Thyroid gland (tissue), 4 donors: ENCODE results near the gene EIF4G2. TPM values are rescaled to one million over a fixed set of nuclear protein-coding genes. Genes with fewer than 3 reads are reported as not detected.

ENCODE experiments used
- DNase-seq, 2 donors: peaks; one replicate each; pipeline ENCODE4 v3.0.0-alpha.2; 2019
- H3K27ac ChIP-seq, 3 donors: fragments of 200-600 bp; sonication (generic); 1 replicate in 2 of 3; 2 replicates in 1 of 3; pipeline ENCODE4 v1.5.1; 2016 to 2019; ENCODE audit warnings: mild to moderate bottlenecking in 1 of 3, moderate library complexity in 1 of 3
- H3K27me3 ChIP-seq: fragments of 200-600 bp; sonication (generic); one replicate; pipeline ENCODE4 v1.5.1; 2019
- H3K36me3 ChIP-seq, 2 donors: fragments of 200-600 bp; sonication (generic); one replicate each; pipeline ENCODE4 v1.5.1; 2016 to 2019
- H3K4me1 ChIP-seq, 2 donors: fragments of 200-600 bp; sonication (generic); one replicate each; pipeline ENCODE4 v1.5.1; 2017 to 2019
- H3K4me3 ChIP-seq, 3 donors: fragments of 200-600 bp; sonication (generic); replicated peaks in 1 of 3; 1 replicate in 2 of 3; 2 replicates in 1 of 3; pipeline ENCODE4 v1.5.1; 2016; ENCODE audit warnings: mild to moderate bottlenecking in 1 of 3
- H3K9me3 ChIP-seq: fragments of 200-600 bp; sonication (generic); one replicate; pipeline ENCODE4 v1.5.1; 2017
- POLR2A ChIP-seq, 2 donors: fragments of 450-650 bp; IDR thresholded peaks; one replicate each; pipeline ENCODE4 v1.6.1; 2017; ENCODE audit warnings: antibody characterized with exemption in 2 of 2, mild to moderate bottlenecking in 2 of 2, moderate library complexity in 1 of 2
- WGBS, 2 donors: methylation state at CpG; one replicate each; pipeline ENCODE4 v1.1.5; 2017; 5-methylcytosine and 5-hydroxymethylcytosine counted together
- intact Hi-C: fragments of 100-400 bp; cut with DNase I; formaldehyde crosslinking; loops from one replicate; pipeline ENCODE4 v1.15.1; 2023
- total RNA-seq, 4 donors: library from RNA; depleted of rRNA; stranded (reverse); fragments of >200 nt; gene quantifications; one replicate each; pipeline ENCODE4 v1.2.3, GENCODE V29; 2016
- TF ChIP-seq, protein P1 (sequence below), 6 experiments: fragments of 200-600 bp in 3 of 6; fragments of 450-650 bp in 3 of 6; sonication (generic) in 3 of 6; IDR thresholded peaks; one replicate each; pipeline ENCODE4 v1.5.1; 2016 to 2019; ENCODE audit warnings: antibody characterized with exemption in 6 of 6, mild to moderate bottlenecking in 2 of 6, inconsistent platforms in 1 of 6, moderate library complexity in 1 of 6

The EIF4G2 gene
- total RNA-seq, 4 donors from 2014 or later: 501 to 609 (median 578) TPM

DNA sequence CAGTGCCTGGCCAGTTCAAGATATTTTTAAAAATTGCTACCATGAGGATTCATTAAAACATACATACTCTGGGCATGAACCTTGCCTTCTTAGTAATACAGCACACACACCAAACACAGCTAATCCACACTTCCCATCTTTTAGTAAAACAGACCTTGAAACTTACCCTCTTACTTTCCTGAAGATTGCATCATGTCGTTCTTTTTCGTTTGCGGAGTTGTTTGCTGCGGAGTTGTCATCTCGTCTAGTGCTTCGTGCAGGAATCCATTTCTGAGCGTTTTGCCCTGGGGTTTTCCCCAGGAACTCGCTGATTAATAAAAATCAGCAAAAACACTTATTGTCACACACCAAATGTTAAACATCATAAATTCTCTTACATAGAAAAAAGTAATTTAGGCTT lies 3.0 kb downstream of the EIF4G2 start:
- 78 to 86% methylated on average over 8 of the region's 8 CpGs for WGBS, 2 donors
- Histone ChIP-seq H3K4me3 (no peak overlapping the region), H3K36me3 (peaks cover 62 to 64% of the 10 kb centered on the region in 2 donors), H3K27ac (no peak overlapping the region), H3K9me3 (no peaks in the 10 kb centered on the region), H3K27me3 (no peaks in the 10 kb centered on the region), H3K4me1 (peaks cover 12 to 28% of the 10 kb centered on the region in 2 donors)
- intact Hi-C loops: loop anchor here (5.0 kb wide), 1 partner anchor 52 kb away; the partner anchor contains the start of gene ZBED5
- TF ChIP-seq, protein P1, sequence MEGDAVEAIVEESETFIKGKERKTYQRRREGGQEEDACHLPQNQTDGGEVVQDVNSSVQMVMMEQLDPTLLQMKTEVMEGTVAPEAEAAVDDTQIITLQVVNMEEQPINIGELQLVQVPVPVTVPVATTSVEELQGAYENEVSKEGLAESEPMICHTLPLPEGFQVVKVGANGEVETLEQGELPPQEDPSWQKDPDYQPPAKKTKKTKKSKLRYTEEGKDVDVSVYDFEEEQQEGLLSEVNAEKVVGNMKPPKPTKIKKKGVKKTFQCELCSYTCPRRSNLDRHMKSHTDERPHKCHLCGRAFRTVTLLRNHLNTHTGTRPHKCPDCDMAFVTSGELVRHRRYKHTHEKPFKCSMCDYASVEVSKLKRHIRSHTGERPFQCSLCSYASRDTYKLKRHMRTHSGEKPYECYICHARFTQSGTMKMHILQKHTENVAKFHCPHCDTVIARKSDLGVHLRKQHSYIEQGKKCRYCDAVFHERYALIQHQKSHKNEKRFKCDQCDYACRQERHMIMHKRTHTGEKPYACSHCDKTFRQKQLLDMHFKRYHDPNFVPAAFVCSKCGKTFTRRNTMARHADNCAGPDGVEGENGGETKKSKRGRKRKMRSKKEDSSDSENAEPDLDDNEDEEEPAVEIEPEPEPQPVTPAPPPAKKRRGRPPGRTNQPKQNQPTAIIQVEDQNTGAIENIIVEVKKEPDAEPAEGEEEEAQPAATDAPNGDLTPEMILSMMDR (IDR thresholded peaks at IDR 0.05): no peak
- TF ChIP-seq POLR2A (IDR thresholded peaks at IDR 0.05): no peak
- no peak for DNase-seq

DNA sequence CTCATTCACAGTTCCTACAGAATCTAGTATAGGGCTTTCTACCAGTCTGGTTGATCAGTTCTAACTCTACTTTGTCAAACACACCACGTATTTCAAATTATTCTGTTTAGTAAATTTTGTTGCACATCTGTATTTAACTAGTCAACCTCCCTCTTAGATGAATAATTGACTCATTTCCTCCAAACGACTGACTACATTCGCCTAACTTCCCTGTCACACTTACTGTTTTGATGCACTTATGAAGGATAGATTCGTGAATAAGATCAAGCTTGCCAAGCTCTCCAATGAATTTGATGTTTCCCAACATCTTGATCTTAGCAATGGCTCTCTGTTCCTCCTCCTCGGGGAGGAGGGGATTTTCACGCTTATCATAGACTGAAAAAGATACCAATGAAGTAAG lies 5.0 kb downstream of the EIF4G2 start:
- Histone ChIP-seq H3K4me3 (no peak overlapping the region), H3K27ac (no peak overlapping the region), H3K4me1 (peaks cover 12 to 28% of the 10 kb centered on the region in 2 donors), H3K27me3 (no peaks in the 10 kb centered on the region), H3K9me3 (no peaks in the 10 kb centered on the region), H3K36me3 (peaks cover 83 to 85% of the 10 kb centered on the region in 2 donors)
- WGBS, 2 donors: 81 to 82% methylated on average over 6 of the region's 6 CpGs
- no peak for DNase-seq
- TF ChIP-seq, protein P1 (IDR thresholded peaks at IDR 0.05): no peak
- no peak for TF ChIP-seq POLR2A (IDR thresholded peaks at IDR 0.05)
- intact Hi-C loops: no loop called here

DNA sequence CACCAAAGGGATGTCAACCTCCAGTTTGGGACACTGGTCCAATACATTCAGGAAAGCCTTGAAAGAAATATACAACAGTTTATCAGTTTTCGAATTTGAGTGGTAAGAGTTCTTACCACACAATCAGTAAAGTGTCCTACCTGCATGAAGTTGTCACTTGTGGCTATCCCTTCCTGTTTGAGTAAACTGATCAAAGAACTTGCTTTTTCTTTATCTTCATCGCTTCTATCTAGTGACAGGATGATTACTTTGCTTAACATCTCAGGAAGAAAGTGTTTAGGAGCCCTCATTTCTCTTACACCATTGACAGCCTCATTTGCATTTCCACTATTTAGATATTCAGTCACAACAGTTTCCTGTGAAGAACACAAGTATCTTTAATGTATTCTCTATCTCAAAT lies 8.4 kb downstream of the EIF4G2 start:
- H3K36me3 ChIP-seq: peaks cover 93% of the 10 kb centered on the region in 2 donors
- H3K4me3 ChIP-seq: no peak overlapping the region
- H3K27me3 ChIP-seq: no peaks in the 10 kb centered on the region
- no peak overlapping the region for H3K27ac ChIP-seq
- peaks cover 0 to 8% of the 10 kb centered on the region in 2 donors for H3K4me1 ChIP-seq
- intact Hi-C loops: no loop called here
- no peaks in the 10 kb centered on the region for H3K9me3 ChIP-seq
- 91 to 97% methylated on average over 2 of the region's 2 CpGs for WGBS, 2 donors
- DNase-seq: no peak
- TF ChIP-seq, protein P1 (IDR thresholded peaks at IDR 0.05): no peak
- no peak for TF ChIP-seq POLR2A (IDR thresholded peaks at IDR 0.05)

DNA sequence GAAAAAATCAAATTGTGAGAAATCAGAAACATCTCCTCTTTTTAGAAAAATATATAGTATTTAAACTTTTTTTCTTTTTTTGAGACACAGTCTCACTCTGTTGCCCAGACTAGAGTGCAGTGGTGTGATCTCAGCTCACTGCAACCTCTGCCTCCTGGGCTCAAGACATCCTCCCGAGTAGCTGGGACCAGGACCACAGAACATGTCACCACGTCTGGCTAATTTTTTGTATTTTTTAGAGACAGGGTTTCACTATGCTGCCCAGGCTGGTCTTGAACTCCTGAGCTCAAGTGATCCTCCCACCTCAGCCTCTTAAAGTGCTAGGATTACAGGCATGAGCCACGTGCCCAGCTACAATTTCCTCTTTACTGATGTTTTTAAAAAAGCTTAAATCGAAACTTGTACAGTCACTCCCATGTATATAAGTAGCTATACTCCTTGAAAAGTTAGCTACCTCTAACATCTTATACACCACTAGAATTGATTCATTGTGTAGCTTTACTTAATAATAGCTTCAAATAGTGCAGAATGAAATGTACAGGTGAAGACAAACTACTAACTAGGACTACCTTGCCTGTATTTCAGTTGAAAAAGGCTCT lies 10.3 kb downstream of the EIF4G2 start:
- Histone ChIP-seq H3K27me3 (no peaks in the 10 kb centered on the region), H3K9me3 (no peaks in the 10 kb centered on the region), H3K4me1 (no peaks in the 10 kb centered on the region), H3K27ac (no peak overlapping the region), H3K4me3 (no peak overlapping the region), H3K36me3 (peaks cover 74% of the 10 kb centered on the region in 2 donors)
- DNase-seq: no peak
- TF ChIP-seq, protein P1 (IDR thresholded peaks at IDR 0.05): no peak
- no peak for TF ChIP-seq POLR2A (IDR thresholded peaks at IDR 0.05)
- intact Hi-C loops: loop anchor here (10.0 kb wide), 2 partner anchors 136 to 986 kb away; no protein-coding TSS in a partner anchor
- 72 to 83% methylated on average over 4 of the region's 4 CpGs for WGBS, 2 donors

DNA sequence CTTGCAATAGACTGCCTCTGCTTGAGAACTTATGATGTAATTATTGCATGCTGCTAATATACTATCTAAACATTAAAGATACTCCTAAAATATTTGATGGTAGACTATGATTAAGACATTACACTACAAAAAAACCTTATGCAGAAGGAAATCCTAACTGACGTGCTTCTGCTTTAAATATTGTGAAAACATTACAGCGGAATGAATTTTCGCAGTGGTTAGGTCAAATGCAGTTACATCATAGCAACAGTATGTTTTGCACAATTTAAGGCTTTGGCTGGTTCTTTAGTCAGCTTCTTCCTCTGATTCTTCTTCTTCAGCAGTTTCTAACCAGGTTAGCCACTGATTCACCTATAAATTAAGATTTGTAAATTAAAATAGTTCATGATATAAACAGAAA lies 11.2 kb downstream of the EIF4G2 start:
- DNase-seq: no peak
- peaks cover 65% of the 10 kb centered on the region in 2 donors for H3K36me3 ChIP-seq
- H3K27ac ChIP-seq: no peak overlapping the region
- H3K4me1 ChIP-seq: peaks cover 2 to 3% of the 10 kb centered on the region in 2 donors
- no peaks in the 10 kb centered on the region for H3K27me3 ChIP-seq
- TF ChIP-seq, protein P1 (IDR thresholded peaks at IDR 0.05): no peak
- no peak for TF ChIP-seq POLR2A (IDR thresholded peaks at IDR 0.05)
- intact Hi-C loops: loop anchor here (10.0 kb wide), 2 partner anchors 137 to 987 kb away; no protein-coding TSS in a partner anchor
- no peak overlapping the region for H3K4me3 ChIP-seq
- no peaks in the 10 kb centered on the region for H3K9me3 ChIP-seq
- WGBS, 2 donors: 87 to 91% methylated on average over 3 of the region's 3 CpGs
